Esophagus muscularis mucosa (tissue), 4 donors: Measurements from ENCODE around the gene CCNB1IP1. TPM values are rescaled to one million over a fixed set of nuclear protein-coding genes. Genes with fewer than 3 reads are reported as not detected.

Source experiments
- DNase-seq: peaks from one replicate; pipeline ENCODE4 v3.0.0-alpha.2; 2017; ENCODE audit errors: extremely low spot score
- H3K27ac ChIP-seq, 4 donors: fragments of 200-600 bp; sonication (generic); replicated peaks in 1 of 4; 1 replicate in 3 of 4; 2 replicates in 1 of 4; pipeline ENCODE4 v1.5.1; 2016 to 2019; ENCODE audit warnings: mild to moderate bottlenecking in 1 of 4
- H3K27me3 ChIP-seq, 4 donors: fragments of 200-600 bp; sonication (generic); one replicate each; pipeline versions ENCODE4 v1.5.1 to v1.6.0; 2016 to 2019
- H3K36me3 ChIP-seq, 4 donors: fragments of 200-600 bp; sonication (generic); one replicate each; pipeline ENCODE4 v1.5.1; 2016 to 2019
- H3K4me1 ChIP-seq, 4 donors: fragments of 200-600 bp; sonication (generic); one replicate each; pipeline ENCODE4 v1.5.1; 2016 to 2019
- H3K4me3 ChIP-seq, 4 donors: fragments of 200-600 bp; sonication (generic); 1 replicate in 2 of 4; 2 replicates in 2 of 4; pipeline ENCODE4 v1.5.1; 2016 to 2019; ENCODE audit warnings: mild to moderate bottlenecking in 4 of 4, moderate library complexity in 1 of 4
- H3K9me3 ChIP-seq, 4 donors: fragments of 200-600 bp; sonication (generic); 1 replicate in 3 of 4; 2 replicates in 1 of 4; pipeline ENCODE4 v1.5.1; 2016 to 2019
- CTCF ChIP-seq, 3 experiments: fragments of 200-600 bp in 2 of 3; fragments of 450-650 bp in 1 of 3; sonication (generic) in 2 of 3; IDR thresholded peaks; one replicate each; pipeline ENCODE4 v1.5.1; 2017 to 2019; ENCODE audit warnings: antibody characterized with exemption in 3 of 3, mild to moderate bottlenecking in 2 of 3, moderate library complexity in 1 of 3
- EP300 ChIP-seq: sonication (generic); formaldehyde crosslinking; IDR thresholded peaks from one replicate; pipeline ENCODE4 v1.6.1; 2017; ENCODE audit warnings: antibody characterized with exemption
- POLR2A ChIP-seq: fragments of 450-650 bp; IDR thresholded peaks from one replicate; pipeline ENCODE4 v1.6.1; 2017; ENCODE audit warnings: antibody characterized with exemption, moderate library complexity, mild to moderate bottlenecking, low read depth
- POLR2AphosphoS5 ChIP-seq, 2 donors: sonication (generic); formaldehyde crosslinking; IDR thresholded peaks; one replicate each; pipeline ENCODE4 v1.6.1; 2017; ENCODE audit warnings: antibody characterized with exemption in 2 of 2
- WGBS: methylation state at CpG from one replicate; pipeline ENCODE4 v1.1.5; 2018; 5-methylcytosine and 5-hydroxymethylcytosine counted together
- intact Hi-C: fragments of 100-400 bp; cut with DNase I; formaldehyde crosslinking; loops from one replicate; pipeline ENCODE4 v1.15.1; 2023
- total RNA-seq, 4 donors: library from RNA; depleted of rRNA; stranded (reverse); fragments of >200 nt; gene quantifications; one replicate each; pipeline versions ENCODE4 v1.1.0 to v1.2.1, GENCODE V29; 2016

Gene CCNB1IP1
- total RNA-seq, 4 donors from 2014 or later: 31.8 to 60.6 (median 42.0) TPM

DNA sequence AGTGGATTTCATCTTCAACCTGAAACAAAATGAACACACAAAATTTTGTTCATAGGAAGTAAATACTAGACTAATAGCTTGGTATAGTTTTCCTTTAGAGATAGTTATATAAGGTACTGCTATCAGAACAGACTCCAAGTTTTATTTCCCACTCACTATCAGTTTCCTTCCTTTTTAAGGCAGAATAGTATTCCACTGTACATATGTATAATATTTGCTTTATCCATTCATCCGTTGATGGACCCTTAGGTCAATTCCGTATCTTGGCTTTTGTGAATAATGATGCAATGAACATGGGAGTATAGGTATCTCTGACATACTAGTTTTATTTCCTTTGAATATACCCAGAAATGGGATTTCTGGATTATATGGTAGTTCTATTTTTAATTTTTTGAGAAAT lies 3.7 kb downstream of the CCNB1IP1 start:
- Histone ChIP-seq H3K4me3 (no peak overlapping the region), H3K27ac (no peak overlapping the region), H3K4me1 (peaks cover 21 to 57% (median 53%) of the 10 kb centered on the region in 4 donors), H3K27me3 (no peaks in the 10 kb centered on the region), H3K36me3 (peaks cover 13 to 36% (median 26%) of the 10 kb centered on the region in 4 donors), H3K9me3 (no peaks in the 10 kb centered on the region)
- 82% methylated on average over 2 of the region's 2 CpGs for WGBS
- TF ChIP-seq EP300: no peak
- TF ChIP-seq POLR2AphosphoS5 (IDR thresholded peaks at IDR 0.05): no peak
- TF ChIP-seq CTCF (IDR thresholded peaks at IDR 0.05): no peak
- no peak for TF ChIP-seq POLR2A
- no peak for DNase-seq
- intact Hi-C loops: loop anchor here (5.0 kb wide), 2 partner anchors 133 to 283 kb away; partner anchors contain the start of gene PIP4P1

- H3K27ac ChIP-seq: no peak overlapping the region
- TF ChIP-seq POLR2A (no peak), CTCF (IDR thresholded peaks at IDR 0.05) (no peak), EP300 (no peak), POLR2AphosphoS5 (IDR thresholded peaks at IDR 0.05) (no peak)
- no peak overlapping the region for H3K4me3 ChIP-seq
- no peaks in the 10 kb centered on the region for H3K9me3 ChIP-seq
- H3K27me3 ChIP-seq: no peaks in the 10 kb centered on the region
- intact Hi-C loops: loop anchor here (5.0 kb wide), 2 partner anchors 134 to 284 kb away; partner anchors contain the start of gene PIP4P1
- H3K4me1 ChIP-seq: peaks cover 17 to 55% (median 50%) of the 10 kb centered on the region in 4 donors
- peaks cover 15 to 42% (median 32%) of the 10 kb centered on the region in 4 donors for H3K36me3 ChIP-seq
- no peak for DNase-seq
- 51% methylated on average over 2 of the region's 2 CpGs for WGBS
These were observed 4.4 kb downstream of the CCNB1IP1 start for GRCh38 chr14:20328705-20329104.

DNA sequence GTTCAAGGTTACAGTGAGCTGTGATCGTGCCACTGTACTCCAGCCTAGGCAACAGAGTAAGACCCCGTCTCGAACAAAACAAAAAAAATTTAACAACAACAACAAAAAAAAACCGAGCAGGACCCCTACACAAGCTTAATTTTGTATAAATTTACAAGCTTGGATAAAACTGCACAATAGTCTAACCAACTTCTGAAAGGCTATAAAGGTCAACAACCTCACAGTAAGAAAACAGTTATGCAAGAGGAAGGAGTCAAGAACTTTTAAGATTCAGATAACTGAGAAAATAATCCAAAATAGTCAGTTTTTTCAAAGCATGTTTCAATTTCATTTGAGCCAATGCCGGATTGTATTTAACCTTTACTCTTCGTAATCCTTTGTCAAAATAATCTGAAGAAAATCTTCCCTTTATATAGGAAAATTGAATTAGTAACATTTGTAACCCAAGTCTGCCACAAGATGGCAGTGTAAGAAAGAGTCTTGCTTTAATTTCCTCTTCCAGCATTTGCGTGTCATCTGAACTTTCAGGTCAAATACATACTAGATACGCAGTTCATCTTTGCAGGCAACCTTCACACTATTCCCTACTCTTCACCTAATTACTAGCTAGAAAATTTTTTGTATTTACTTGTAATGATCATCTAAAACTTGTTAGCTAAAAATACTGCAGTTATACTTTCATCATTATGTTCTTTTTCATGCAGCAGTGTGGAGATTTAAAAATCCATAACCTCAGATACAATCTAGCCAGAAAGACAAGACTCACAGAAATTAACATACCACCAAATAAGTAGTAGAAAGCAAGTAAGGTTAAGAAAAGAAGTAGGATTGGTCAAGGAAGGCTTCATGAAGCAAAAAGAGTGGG lies 5.8 kb downstream of the CCNB1IP1 start:
- H3K4me3 ChIP-seq: no peak overlapping the region
- H3K27ac ChIP-seq: peak overlapping the region; percentile 7 to 50 (median 44)
- H3K9me3 ChIP-seq: no peaks in the 10 kb centered on the region
- DNase-seq: no peak
- H3K4me1 ChIP-seq: peaks cover 15 to 47% (median 43%) of the 10 kb centered on the region in 4 donors
- 41% methylated on average over 8 of the region's 8 CpGs for WGBS
- TF ChIP-seq CTCF (IDR thresholded peaks at IDR 0.05): peak; percentile 72 to 79 (median 78)
- TF ChIP-seq EP300: no peak
- TF ChIP-seq POLR2A: no peak
- no peak for TF ChIP-seq POLR2AphosphoS5 (IDR thresholded peaks at IDR 0.05)
- peaks cover 15 to 56% (median 43%) of the 10 kb centered on the region in 4 donors for H3K36me3 ChIP-seq
- intact Hi-C loops: loop anchor here (5.0 kb wide), 2 partner anchors 135 to 285 kb away; partner anchors contain the start of gene PIP4P1
- no peaks in the 10 kb centered on the region for H3K27me3 ChIP-seq

DNA sequence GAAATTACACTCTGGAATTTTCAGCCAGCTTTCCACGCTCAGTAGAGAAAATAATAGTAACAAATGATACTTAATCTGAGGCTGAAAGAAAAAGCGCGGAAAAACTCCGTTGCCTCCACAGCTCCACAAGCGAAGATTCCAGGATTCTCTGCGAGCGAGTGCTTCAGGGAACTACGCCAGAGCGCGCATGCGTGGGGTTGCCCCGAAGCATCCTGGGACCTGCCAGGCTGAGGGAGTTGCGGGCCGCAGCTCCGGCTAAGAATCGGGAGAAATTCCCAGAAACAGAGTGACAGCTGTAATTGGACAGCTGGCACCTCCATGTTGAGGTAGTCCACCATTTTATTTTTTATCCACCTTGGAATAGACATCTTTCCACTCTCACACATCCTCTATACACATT lies 15.4 kb downstream of the CCNB1IP1 start:
- WGBS: 98% methylated on average over 16 of the region's 16 CpGs
- intact Hi-C loops: no loop called here

More for the DNA sequence above, 15.4 kb downstream of the CCNB1IP1 start:
- Histone ChIP-seq H3K27ac (no peak overlapping the region), H3K9me3 (no peaks in the 10 kb centered on the region), H3K4me3 (no peak overlapping the region), H3K36me3 (peaks cover 55 to 100% (median 82%) of the 10 kb centered on the region in 4 donors), H3K4me1 (no peaks in the 10 kb centered on the region), H3K27me3 (no peaks in the 10 kb centered on the region)
- DNase-seq: no peak
- TF ChIP-seq CTCF (IDR thresholded peaks at IDR 0.05): no peak
- TF ChIP-seq EP300: no peak
- no peak for TF ChIP-seq POLR2A
- TF ChIP-seq POLR2AphosphoS5 (IDR thresholded peaks at IDR 0.05): no peak
